SK-MEL-5 (cell line): ENCODE data around the gene UPK1A. TPM values are rescaled to one million over a fixed set of nuclear protein-coding genes. Genes with fewer than 3 reads are reported as not detected.
A peak's percentile ranks its signal among the peaks of the same experiment; 100 is the strongest.
"Not testable (repeated sequence)": the region's sequence is repeated elsewhere in the genome, so short reads cannot be mapped to it uniquely, and the experiment has no call there.

Experiments used
- DNase-seq: peaks from one replicate; pipeline ENCODE4 v3.0.0-alpha.2; 2016; ENCODE audit warnings: low read depth, low spot score
- in situ Hi-C: cut with HindIII; loops from 2 replicates; pipeline ENCODE4 v1.10.0; 2016; ENCODE audit warnings: low sequenced_read_pairs, high pct_unique_total_duplicates, low pct_unique_long_range_greater_than_20kb
- total RNA-seq: library from RNA; depleted of rRNA; stranded (reverse); fragments of >200 nt; shearing (Covaris generic); gene quantifications from 2 replicates; pipeline ENCODE4 v1.2.3, GENCODE V29; 2014

The UPK1A gene
- total RNA-seq, 1 experiment from 2014 or later = not detected

DNA sequence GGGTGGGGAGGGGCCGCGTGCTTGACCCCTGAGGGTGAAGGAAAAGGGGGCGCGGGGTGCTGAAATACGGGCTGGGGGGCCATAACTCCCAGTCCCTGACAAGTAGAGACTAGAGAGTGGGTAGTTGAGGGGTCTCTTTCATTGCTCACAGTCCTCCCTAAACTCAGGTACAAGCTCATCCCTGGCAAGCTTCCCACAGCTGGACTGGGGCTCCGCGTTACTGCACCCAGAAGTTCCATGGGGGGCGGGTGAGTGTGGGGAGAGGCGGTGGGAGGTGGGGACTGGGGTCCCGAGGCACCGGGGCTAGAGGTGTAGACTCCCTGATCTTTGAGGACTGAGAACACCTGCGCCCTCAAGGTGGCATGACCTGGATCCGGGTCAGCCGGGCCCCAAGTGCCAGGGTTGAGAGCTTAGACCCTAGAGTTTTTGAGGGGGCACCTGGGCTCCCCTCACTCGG is 23.5 kb upstream of the UPK1A start:
- no peak for DNase-seq
- in situ Hi-C loops = no loop called here

DNA sequence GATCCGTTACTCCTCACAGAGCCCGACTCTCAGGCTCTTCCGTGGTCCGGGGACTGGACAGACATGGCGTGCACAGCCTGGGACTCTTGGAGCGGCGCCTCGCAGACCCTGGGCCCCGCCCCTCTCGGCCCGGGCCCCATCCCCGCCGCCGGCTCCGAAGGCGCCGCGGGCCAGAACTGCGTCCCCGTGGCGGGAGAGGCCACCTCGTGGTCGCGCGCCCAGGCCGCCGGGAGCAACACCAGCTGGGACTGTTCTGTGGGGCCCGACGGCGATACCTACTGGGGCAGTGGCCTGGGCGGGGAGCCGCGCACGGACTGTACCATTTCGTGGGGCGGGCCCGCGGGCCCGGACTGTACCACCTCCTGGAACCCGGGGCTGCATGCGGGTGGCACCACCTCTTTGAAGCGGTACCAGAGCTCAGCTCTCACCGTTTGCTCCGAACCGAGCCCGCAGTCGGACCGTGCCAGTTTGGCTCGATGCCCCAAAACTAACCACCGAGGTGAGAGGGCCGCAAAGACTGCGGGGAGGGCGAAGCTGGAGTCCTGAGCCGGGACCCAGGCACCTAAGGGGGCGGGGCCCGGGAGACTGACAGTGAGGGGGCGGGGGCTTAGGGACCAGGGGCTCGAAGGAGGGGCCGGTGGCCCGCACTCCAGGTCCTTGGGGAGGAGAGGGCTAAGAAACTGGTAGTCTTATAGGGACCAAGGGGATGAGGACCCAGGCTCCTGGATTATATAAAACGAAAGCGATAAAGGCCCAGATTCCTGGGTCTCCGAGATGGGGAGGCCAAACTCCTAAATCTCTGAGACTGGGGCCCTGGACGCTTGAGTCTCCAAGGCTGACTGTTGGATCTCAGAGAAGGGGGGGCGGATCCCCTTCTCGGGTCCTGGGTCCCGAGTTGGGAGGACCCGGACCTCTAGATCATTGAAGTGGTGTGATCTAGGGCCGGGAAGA is 22.8 kb upstream of the UPK1A start:
- DNase-seq = peak; percentile 74
- in situ Hi-C loops = no loop called here

DNA sequence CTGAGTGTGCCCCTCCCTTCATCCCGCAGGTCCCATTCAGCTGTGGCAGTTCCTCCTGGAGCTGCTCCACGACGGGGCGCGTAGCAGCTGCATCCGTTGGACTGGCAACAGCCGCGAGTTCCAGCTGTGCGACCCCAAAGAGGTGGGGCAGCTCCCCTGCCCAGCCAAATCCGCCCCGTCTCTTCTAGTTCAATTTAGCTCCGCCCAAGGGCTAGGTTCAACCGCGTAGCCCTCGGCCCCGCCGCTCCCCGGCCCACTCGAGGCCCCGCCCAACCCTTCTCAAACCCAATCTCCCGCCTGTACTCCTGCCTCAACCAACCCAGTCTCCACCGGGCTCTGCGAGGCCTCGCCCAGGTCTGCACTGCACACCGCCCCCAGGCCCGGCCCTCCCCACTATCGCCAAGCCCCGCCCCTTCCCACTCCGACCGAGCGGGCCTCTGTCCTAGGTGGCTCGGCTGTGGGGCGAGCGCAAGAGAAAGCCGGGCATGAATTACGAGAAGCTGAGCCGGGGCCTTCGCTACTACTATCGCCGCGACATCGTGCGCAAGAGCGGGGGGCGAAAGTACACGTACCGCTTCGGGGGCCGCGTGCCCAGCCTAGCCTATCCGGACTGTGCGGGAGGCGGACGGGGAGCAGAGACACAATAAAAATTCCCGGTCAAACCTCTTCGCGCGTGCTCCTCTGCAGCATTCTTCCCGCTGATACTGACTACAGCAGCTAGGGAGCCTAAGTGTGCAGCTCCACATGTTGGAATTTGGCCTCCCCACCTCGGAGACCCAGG is 21.9 kb upstream of the UPK1A start:
- DNase-seq = peak; percentile 94
- in situ Hi-C loops = no loop called here

DNA sequence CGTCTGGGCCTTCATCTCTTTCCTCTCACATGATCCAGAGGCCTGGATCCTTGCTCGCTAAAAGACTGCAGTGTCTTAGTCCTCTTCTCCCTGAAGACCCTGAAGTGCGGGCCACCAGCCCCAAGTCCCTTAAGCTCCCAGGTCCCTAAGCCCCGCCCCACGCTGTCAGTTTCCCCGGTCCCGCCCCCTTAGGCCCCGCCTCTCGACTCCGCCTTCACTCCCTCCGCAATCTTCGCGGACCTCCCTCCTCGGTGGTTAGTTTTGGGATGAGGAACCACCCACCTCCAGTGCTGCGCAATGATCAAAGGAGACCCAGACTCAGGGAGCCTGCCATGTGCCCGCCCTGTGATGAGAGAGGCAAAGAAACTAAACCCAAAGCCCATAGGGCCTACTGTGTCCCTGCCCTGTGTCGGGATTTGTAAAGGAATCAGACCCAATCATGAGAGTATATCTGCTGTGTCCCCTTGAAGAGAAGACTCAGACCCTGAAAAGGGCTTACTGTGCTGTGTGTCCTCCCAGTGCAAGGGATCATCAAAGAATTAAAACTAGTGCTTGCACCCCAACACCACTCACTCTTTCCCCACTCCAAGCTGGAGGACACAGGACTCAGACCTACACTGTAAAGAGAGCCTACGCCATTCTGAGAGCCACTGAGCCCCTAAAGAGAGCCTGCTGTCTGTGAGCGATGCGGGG is 21.2 kb upstream of the UPK1A start:
- peak; percentile 71 for DNase-seq

DNA sequence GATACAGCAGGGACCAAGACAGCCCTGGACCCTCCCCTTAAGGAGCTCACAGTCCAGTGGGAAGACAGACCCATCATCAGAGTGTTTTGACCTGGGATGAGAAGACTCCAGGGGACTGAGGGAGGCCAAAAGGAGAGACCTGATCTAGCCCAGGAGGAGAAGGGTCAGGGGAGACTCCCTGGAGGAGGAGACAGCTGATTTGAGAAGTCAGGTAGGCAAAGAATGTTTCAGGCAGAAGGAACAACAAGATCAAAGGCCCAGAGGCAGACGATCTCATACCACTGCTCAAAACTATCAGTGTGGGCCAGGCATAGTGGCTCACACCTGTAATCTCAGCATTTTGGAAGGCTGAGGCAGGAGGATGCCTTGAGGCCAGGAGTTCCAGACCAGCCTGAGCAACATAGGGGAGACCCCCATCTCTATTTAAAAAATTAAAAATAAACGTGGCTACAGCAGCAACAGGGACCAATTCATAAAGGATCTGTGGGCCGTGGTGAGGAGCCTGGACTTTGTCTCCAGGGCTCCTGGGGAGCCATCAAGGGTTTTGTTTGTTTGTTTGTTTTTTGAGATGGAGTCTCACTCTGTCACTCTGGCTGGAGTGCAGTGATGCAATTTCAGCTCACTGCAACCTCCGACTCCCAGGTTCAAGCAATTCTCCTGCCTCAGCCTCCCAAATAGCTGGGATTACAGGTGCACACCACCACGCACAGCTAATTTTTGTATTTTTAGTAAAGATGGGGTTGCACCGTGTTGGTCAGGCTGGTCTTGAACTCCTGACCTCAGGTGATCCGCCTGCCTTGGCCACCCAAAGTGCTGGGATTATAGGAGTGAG is 20.4 kb upstream of the UPK1A start:
- DNase-seq = no peak
- in situ Hi-C loops = no loop called here

More for the DNA sequence above, 21.2 kb upstream of the UPK1A start:
- in situ Hi-C loops = no loop called here

DNA sequence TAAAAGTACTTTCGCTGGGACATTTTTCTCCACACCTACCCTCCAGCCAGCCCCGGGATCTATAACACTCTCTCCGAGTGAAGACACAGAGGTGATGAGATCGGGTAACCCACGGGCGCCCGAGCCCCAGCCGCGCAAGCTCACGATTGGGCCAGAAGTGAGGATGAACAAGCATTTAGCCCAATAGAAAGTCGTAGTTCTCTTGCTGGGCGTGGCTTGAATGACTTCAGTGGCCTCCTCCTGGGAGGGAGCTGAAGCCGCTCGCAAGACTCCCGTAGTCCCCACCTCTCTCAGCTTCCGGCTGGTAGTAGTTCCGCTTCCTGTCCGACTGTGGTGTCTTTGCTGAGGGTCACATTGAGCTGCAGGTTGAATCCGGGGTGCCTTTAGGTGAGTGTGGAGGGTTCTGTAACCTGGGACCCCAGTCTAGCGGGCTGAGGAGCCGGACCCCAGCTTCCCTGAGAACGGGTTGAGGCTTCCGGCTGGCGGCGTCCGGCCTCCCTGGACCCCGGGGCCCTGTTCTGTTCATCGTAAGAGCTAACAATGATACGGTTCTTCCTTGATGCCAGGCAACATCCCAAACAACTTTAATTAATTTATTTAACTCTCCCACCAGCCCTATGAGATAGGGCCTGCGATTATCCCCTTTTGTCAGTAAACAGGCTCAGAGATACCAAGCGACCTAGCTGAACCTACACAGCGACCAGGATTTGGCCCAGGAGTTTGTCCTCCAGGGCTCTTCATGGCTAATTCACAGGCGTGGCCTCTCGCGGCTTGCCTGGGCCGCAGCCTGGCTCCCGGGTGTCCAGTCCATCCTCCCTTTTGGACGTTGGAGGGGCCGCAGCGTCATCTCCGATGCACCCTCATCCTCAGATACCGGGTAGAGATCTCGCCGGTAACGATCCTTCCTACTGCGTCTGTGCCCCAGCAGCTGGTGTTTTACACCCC is 18.0 kb upstream of the UPK1A start, which contains the start of gene COX6B1:
Gene COX6B1, plus strand, starts transcription at position 307 of the 945 bp plus-strand sequence. CDS start 2,921 bp downstream, outside the sequence.
- in situ Hi-C loops = no loop called here
- peak; percentile 98 for DNase-seq

DNA sequence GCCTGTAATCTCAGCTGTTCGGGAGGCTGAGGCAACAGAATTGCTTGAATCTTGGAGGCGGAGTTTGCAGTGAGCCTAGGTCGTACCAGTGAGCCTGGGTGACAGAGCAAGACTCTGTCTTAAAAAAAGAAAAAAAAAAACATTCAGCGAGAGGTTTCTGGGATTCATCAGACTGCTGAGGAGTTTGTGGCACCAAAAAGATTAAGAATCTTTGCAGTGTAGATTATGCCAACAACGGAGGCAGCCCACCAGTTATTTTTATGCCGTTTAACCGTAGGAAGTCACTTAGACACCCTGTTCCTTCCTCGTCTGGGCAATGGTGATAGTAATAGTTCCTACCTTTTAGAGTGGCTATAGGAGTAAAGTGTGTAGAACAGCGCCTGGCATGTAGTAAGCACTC is 15.7 kb upstream of the UPK1A start:
- in situ Hi-C loops = no loop called here
- DNase-seq = no peak

DNA sequence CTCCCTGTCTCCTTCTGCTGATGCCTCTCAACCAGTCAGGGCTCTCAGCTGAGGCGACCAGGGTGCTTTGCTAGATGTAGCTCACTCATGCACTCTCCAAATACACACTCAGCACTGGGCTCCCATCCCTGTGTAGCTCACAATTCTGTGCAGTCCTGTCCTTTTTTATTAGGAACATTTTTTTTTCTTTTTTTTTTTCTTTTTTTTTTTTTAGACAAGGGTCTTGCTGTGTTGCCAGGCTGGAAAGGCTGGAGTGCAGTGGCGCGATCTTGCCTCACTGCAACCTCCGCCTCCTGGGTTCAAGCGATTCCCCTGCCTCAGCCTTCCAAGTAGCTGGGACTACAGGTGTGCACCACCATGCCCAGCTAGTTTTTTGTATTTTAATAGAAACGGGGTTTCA is 11.5 kb upstream of the UPK1A start:
- DNase-seq, in situ Hi-C loops: not testable (repeated sequence)

DNA sequence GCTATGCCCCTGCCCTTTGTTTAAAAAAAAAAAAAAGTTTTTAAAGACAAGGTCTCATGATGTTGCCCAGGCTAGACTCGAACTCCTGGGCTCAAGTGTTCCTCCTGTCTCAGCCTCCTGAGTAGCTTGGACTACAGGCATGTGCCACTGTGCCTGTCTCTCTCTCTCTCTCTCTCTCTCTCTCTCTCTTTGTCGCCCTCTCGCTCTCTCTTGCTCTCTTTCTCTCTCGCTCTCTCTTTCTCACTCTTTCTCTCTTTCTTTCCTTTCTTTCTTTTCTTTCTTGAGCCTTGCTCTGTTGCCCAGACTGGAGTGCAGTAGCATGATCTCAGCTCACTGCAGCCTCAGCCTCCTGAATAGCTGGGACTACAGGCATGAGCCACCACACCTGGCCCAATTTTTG is 10.7 kb upstream of the UPK1A start:
- in situ Hi-C loops = no loop called here
- no peak for DNase-seq

DNA sequence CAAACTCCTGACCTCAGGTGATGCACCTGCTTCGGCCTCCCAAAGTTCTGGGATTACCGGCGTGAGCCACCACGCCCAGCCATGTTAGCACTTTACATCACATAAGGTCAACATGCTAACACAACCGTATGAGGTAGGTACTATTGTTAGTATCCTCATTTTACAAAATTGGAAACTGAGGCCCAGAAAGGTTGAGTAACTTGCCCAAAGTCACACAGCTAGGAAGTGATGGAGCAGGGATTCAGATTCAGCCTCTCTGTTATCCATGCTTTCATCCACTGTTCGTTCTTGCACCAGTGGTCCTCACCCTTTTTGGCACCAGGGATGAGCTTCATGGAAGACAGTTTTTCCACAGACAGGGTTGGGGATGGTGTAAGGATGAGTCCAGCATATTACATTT is 9.6 kb upstream of the UPK1A start:
- in situ Hi-C loops = no loop called here

DNA sequence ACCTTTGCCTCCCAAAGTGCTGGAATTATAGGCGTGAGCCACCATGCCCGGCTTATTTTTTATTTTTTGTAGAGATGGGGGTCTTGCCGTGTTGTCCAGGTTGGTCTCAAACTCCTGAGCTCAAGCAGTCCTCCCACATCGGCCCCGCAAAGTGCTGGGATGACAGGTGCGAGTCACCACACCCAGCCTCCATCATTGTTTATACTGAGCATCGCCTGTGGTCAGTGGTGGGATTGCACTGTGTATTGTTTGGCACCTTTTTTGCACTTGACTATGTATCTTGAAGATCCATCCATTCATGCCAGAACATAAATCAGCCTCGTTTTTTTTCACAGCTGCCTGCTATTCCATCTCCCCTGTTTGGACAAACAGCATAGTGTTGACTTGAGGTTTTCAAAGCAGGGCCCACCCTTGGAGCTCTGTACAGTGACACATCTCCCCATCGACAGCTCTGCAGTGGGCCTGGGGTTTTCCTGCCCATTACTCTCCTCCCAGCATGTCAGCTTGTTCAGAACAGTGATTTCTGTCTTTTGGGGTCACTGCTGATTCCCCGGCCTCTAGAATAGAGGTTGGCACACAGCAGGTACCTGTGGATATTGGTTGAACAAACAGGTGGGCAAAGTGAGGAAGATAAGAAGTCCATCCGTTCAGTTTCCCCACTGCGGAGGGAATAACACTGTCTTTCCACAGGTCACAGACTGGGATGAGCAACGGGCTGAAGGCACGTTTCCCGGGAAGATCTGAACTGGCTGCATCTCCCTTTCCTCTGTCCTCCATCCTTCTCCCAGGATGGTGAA is 8.2 kb upstream of the UPK1A start:
- in situ Hi-C loops = no loop called here
- no peak for DNase-seq

More for the DNA sequence above, 9.6 kb upstream of the UPK1A start:
- DNase-seq = no peak

DNA sequence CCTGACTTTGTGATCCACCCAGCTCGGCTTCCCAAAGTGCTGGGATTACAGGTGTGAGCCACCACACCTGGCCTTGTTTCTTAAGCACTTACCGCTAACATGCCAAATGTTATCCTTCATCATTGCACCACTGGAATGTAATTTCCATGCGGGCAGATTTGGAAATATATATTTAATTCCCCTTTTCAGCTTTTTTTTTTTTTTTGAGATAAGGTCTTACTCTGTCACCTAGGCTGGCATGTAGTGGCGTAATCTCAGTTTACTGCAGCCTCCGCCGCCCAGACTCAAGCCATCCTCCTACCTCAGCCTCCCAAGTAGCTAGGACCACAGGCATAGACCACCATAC is 4.3 kb upstream of the UPK1A start:
- DNase-seq = no peak
- in situ Hi-C loops = no loop called here

DNA sequence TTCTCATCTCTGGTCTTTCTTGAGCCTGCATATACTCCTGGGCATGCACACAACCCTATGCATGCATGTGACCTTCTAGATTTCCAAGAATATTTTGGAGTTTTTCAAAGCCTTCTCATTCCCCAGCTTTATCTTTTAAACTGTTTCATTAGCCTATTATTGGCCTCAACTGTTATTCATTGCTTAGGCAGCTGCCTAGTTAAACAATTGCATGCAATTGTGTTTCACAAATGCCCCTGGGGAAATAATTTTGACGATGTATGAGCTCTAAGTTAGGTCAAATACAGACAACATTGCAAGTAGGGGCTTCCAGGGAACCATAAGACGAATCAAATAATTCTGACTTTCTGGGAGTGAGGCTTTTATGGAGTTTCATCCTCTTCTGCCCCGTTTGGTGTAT is 2.3 kb upstream of the UPK1A start:
- in situ Hi-C loops = no loop called here
- DNase-seq = no peak

DNA sequence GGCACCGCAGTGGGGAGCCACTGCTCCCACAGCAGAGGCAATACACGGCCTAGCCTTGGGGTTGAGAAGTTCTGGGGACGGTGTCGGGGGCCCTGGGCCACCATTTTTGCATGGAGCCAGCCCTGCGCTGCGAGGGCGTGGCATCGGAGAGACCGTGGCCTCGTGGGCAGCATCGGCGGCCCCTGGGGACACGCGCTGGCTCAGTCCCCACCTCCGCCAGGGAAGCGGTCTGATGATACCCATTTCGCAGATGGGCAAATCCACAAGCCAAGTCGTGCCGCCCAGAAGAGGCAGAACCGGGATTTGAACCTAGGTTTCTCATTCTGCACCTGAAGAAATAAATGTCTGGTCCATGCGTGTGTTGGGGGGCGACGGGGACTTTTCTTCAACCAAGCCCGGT is 1.2 kb upstream of the UPK1A start:
- in situ Hi-C loops = no loop called here
- no peak for DNase-seq

DNA sequence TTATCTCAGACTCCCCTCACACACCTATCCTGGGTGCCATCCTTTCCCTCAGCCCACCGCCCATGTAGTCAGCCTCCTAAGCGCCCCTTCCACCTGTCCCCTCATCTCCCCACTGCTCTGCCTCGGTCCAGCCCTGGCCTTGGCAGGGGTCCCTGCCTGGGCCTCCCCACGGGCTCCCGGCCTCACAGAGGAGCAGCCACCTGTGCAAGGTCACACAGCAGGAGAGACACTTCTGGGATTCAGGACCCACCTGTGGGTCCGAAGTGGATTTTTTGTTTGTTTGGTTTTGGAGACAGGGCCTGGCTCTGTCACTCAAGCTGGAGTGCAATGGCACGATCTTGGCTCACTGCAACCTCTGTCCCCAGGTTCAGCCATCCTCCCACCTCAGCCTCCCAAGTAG is 713 bp upstream of the UPK1A start:
- DNase-seq = no peak
- in situ Hi-C loops = no loop called here

DNA sequence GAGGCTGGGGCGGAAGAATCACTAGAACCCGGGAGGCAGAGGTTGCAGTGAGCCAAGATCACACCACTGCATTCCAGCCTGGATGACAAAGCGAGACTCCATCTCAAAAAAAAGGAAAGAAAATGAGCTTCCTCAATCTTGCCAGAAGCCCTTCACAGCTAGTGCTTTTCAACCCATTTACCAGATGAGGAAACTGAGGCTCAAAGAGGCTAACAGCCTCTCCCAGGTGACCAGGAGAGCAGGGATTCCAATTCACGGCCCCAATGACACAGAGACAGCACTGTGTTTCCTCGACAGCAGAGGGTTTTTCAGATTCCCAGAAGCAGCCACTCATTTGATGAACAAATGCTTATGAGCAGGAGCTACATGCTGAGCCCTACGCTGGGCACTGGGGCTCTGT is 3.2 kb downstream of the UPK1A start:
- DNase-seq = no peak
- in situ Hi-C loops = no loop called here
